Ovary (tissue), 9 donors: ENCODE results near the gene CACNA1C. TPM values are rescaled to one million over a fixed set of nuclear protein-coding genes. Genes with fewer than 3 reads are reported as not detected.

Experiments
- DNase-seq, 5 donors: peaks; one replicate each; pipeline ENCODE4 v3.0.0-alpha.2; 2019 to 2020
- H3K27ac ChIP-seq, 2 donors: fragments of 200-600 bp; one replicate each; pipeline versions ENCODE4 v1.5.1 to v1.8.0; 2019 to 2022
- H3K27me3 ChIP-seq: fragments of 200-600 bp; one replicate; pipeline ENCODE4 v1.8.0; 2022
- H3K36me3 ChIP-seq: fragments of 200-600 bp; sonication (generic); one replicate; pipeline ENCODE4 v1.5.1; 2019
- H3K4me1 ChIP-seq: one replicate; pipeline ENCODE4 v1.8.1; 2013; ENCODE audit warnings: mild to moderate bottlenecking, moderate library complexity; ENCODE audit not compliant: insufficient read depth
- H3K4me3 ChIP-seq: fragments of 200-600 bp; sonication (generic); one replicate; pipeline ENCODE4 v1.5.1; 2017
- H3K9me3 ChIP-seq, 2 donors: fragments of 200-600 bp in 1 of 2; sonication (generic) in 1 of 2; one replicate each; pipeline versions ENCODE4 v1.5.1 to v1.8.1; 2013 to 2019; ENCODE audit warnings: mild to moderate bottlenecking in 1 of 2, moderate library complexity in 1 of 2
- CTCF ChIP-seq, 3 donors: fragments of 450-650 bp in 2 of 3; fragments of 200-600 bp in 1 of 3; IDR thresholded peaks; one replicate each; pipeline versions ENCODE4 v1.5.1 to v1.8.0; 2016 to 2022; ENCODE audit warnings: antibody characterized with exemption in 3 of 3, mild to moderate bottlenecking in 1 of 3
- EP300 ChIP-seq: sonication (generic); formaldehyde crosslinking; IDR thresholded peaks from one replicate; pipeline ENCODE4 v1.6.1; 2017; ENCODE audit warnings: antibody characterized with exemption
- POLR2A ChIP-seq: fragments of 450-650 bp; IDR thresholded peaks from one replicate; pipeline ENCODE4 v1.6.1; 2017; ENCODE audit warnings: antibody characterized with exemption, mild to moderate bottlenecking, moderate library complexity
- WGBS, 3 donors: extraction: QIAGEN DNeasy Blood & Tissue Kit in 1 of 3; methylation state at CpG; one replicate each; pipeline versions ENCODE4 v1.1.5 to v1.1.7; 2013 to 2017; 5-methylcytosine and 5-hydroxymethylcytosine counted together
- intact Hi-C, 4 donors: fragments of 100-400 bp; cut with DNase I; formaldehyde crosslinking; loops; one replicate each; pipeline versions ENCODE4 v1.11.0 to v1.15.1; 2022 to 2023
- polyA plus RNA-seq, 2 donors: library from polyadenylated mRNA; stranded (reverse); fragments of 200-250 nt in 1 of 2; fragments of 350-450 nt in 1 of 2; fragmentation: Illumina TruSeq in 1 of 2; extraction: RNeasy Lipid Tissue Mini Kit (QIAGEN cat#74804) in 1 of 2; gene quantifications; one replicate each; pipeline ENCODE4 v1.2.3, GENCODE V29; 2013 to 2014
- total RNA-seq, 7 donors: library from RNA; depleted of rRNA in 2 of 7; stranded (reverse); fragments of >200 nt in 2 of 7; fragmentation: NEBNext Ultra II Directional in 3 of 7; extraction: Animal tissue kit (Norgen Biotek cat#: 25700) in 3 of 7; gene quantifications; one replicate each; pipeline versions ENCODE4 v1.1.0 to v1.2.4, GENCODE V29; 2016 to 2023
- donor health status: DM: no; HTN: no; CAD: no; lungs with moderate emphysema.
- donor health status: DM: no; HTN: no; CAD: no.
- donor health status: Bipolar disorder and iron deficiency.
- donor health status: DM: yes; HTN: yes; CAD: no.
- donor health status: DM: no; HTN: no; CAD: no.
- donor health status: DM: yes; HTN: yes; CAD: no.

Gene CACNA1C
- total and polyA plus RNA-seq, 9 donors: 2.2 to 8.3 (median 3.7) TPM

- intact Hi-C loops: no loop called here
- TF ChIP-seq EP300: no peak
- no peak for TF ChIP-seq CTCF (IDR thresholded peaks at IDR 0.05)
- no peak for TF ChIP-seq POLR2A
- Histone ChIP-seq H3K4me1 (no peaks in the 10 kb centered on the region), H3K27me3 (no peaks in the 10 kb centered on the region), H3K27ac (no peak overlapping the region), H3K4me3 (no peak overlapping the region), H3K9me3 (no peaks in the 10 kb centered on the region), H3K36me3 (no peaks in the 10 kb centered on the region)
- 92 to 93% (median 92%) methylated on average over 4 of the region's 4 CpGs for WGBS, 3 donors
- DNase-seq: no peak
Measured at GRCh38 chr12:2560356-2560755, 507.6 kb downstream of the CACNA1C start.

- no peaks in the 10 kb centered on the region for H3K9me3 ChIP-seq
- intact Hi-C loops: no loop called here
- H3K27me3 ChIP-seq: no peaks in the 10 kb centered on the region
- DNase-seq: no peak
- H3K27ac ChIP-seq: no peak overlapping the region
- no peaks in the 10 kb centered on the region for H3K36me3 ChIP-seq
- WGBS, 3 donors: 86 to 87% (median 86%) methylated on average over 10 of the region's 10 CpGs
- H3K4me1 ChIP-seq: no peaks in the 10 kb centered on the region
- no peak overlapping the region for H3K4me3 ChIP-seq
- TF ChIP-seq POLR2A (no peak), EP300 (no peak), CTCF (IDR thresholded peaks at IDR 0.05) (no peak)
Measured at GRCh38 chr12:2561367-2561766, 508.6 kb downstream of the CACNA1C start.

GRCh38 chr12:2562400-2562799 is 509.6 kb downstream of the CACNA1C start:
- no peak overlapping the region for H3K4me3 ChIP-seq
- H3K4me1 ChIP-seq: no peaks in the 10 kb centered on the region
- no peak for TF ChIP-seq POLR2A
- TF ChIP-seq CTCF (IDR thresholded peaks at IDR 0.05): no peak
- TF ChIP-seq EP300: no peak
- intact Hi-C loops: no loop called here
- no peak for DNase-seq
- H3K27me3 ChIP-seq: no peaks in the 10 kb centered on the region
- H3K27ac ChIP-seq: no peak overlapping the region
- no peaks in the 10 kb centered on the region for H3K9me3 ChIP-seq
- no peaks in the 10 kb centered on the region for H3K36me3 ChIP-seq
- 47 to 60% (median 53%) methylated on average over 3 of the region's 3 CpGs for WGBS, 3 donors

DNA sequence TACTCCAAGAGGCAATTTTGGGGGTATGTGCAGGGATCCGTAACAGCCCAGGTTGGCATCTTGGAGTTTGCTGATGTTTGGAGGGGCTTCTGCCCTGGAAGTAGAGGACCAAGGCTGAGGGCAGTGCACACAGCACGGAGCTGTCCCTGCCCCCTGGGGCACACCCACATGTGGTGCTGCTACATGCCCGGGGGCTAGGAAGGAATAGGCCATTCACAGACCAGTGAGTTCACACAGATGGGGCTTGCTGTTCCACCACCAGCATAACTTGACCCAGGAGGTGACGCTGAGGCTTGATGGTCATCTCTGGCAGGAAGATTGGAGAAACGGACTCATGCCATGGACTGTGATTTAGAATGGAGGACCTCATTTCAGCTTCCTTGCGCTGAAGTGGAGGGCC is 510.9 kb downstream of the CACNA1C start:
- H3K4me3 ChIP-seq: no peak overlapping the region
- H3K36me3 ChIP-seq: no peaks in the 10 kb centered on the region
- intact Hi-C loops: no loop called here
- H3K27me3 ChIP-seq: no peaks in the 10 kb centered on the region
- 91 to 93% (median 91%) methylated on average over 6 of the region's 6 CpGs for WGBS, 3 donors
- H3K4me1 ChIP-seq: no peaks in the 10 kb centered on the region
- no peak for DNase-seq
- TF ChIP-seq POLR2A (no peak), EP300 (no peak), CTCF (IDR thresholded peaks at IDR 0.05) (no peak)
- H3K27ac ChIP-seq: no peak overlapping the region
- H3K9me3 ChIP-seq: no peaks in the 10 kb centered on the region

DNA sequence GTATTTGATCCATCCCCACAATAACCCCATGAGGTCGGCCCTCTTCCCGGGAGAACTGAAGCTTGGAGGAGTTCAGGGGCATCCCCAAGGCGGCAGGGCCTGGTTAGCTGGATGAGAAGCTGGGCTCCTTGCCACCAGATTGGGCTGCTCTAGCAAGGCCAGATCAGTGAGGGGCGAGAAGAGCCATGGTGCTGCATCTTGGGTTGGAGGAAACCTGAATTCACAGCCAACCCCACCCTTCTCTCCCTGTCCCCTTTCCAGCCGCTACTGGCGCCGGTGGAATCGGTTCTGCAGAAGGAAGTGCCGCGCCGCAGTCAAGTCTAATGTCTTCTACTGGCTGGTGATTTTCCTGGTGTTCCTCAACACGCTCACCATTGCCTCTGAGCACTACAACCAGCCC is 513.4 kb downstream of the CACNA1C start:
- H3K27ac ChIP-seq: no peak overlapping the region
- TF ChIP-seq CTCF (IDR thresholded peaks at IDR 0.05): no peak
- TF ChIP-seq EP300: no peak
- TF ChIP-seq POLR2A: no peak
- DNase-seq: no peak
- no peaks in the 10 kb centered on the region for H3K27me3 ChIP-seq
- 89 to 91% (median 90%) methylated on average over 12 of the region's 12 CpGs for WGBS, 3 donors
- intact Hi-C loops: no loop called here
- no peaks in the 10 kb centered on the region for H3K4me1 ChIP-seq
- H3K4me3 ChIP-seq: no peak overlapping the region
- H3K9me3 ChIP-seq: no peaks in the 10 kb centered on the region
- no peaks in the 10 kb centered on the region for H3K36me3 ChIP-seq
